Ecto neural progenitor cell (in vitro differentiated cells): ENCODE measurements around the gene SORBS1.

Experiments used
- DNase-seq: peaks from one replicate; pipeline ENCODE4 v3.0.0-alpha.2; 2018; ENCODE audit warnings: low spot score

SORBS1 gene

GRCh38 chr10:95315509-95315908 is 245.7 kb downstream of the SORBS1 start:
- DNase-seq = no peak

- DNase-seq = no peak
Observed at GRCh38 chr10:95314192-95314918, 246.8 kb downstream of the SORBS1 start.

- DNase-seq = no peak
Observed at GRCh38 chr10:95312986-95313495, 248.1 kb downstream of the SORBS1 start.

GRCh38 chr10:95312257-95312656 is 248.9 kb downstream of the SORBS1 start:
- DNase-seq = no peak

- DNase-seq = no peak
Observed at GRCh38 chr10:95309958-95310357, 251.2 kb downstream of the SORBS1 start.

- no peak for DNase-seq
Observed at GRCh38 chr10:95308389-95309302, 252.5 kb downstream of the SORBS1 start.

GRCh38 chr10:95306851-95307250 is 254.3 kb downstream of the SORBS1 start:
- DNase-seq = no peak

GRCh38 chr10:95306318-95306650 is 254.9 kb downstream of the SORBS1 start:
- DNase-seq = no peak

GRCh38 chr10:95305606-95306317 is 255.4 kb downstream of the SORBS1 start:
- DNase-seq = no peak

GRCh38 chr10:95304976-95305375 is 256.2 kb downstream of the SORBS1 start:
- no peak for DNase-seq

- DNase-seq = no peak
Observed at GRCh38 chr10:95304463-95304862, 256.7 kb downstream of the SORBS1 start.

GRCh38 chr10:95303950-95304349 is 257.2 kb downstream of the SORBS1 start:
- no peak for DNase-seq

- no peak for DNase-seq
Observed at GRCh38 chr10:95303535-95303934, 257.6 kb downstream of the SORBS1 start.

GRCh38 chr10:95300022-95300539 is 261.1 kb downstream of the SORBS1 start:
- no peak for DNase-seq

GRCh38 chr10:95297402-95297801 is 263.8 kb downstream of the SORBS1 start:
- DNase-seq = no peak

- no peak for DNase-seq
Observed at GRCh38 chr10:95296764-95297163, 264.4 kb downstream of the SORBS1 start.

- DNase-seq = peak; percentile 73
Observed at GRCh38 chr10:95295031-95295755, 266.0 kb downstream of the SORBS1 start.

GRCh38 chr10:95293631-95294030 is 267.5 kb downstream of the SORBS1 start:
- no peak for DNase-seq

- no peak for DNase-seq
Observed at GRCh38 chr10:95291365-95292039, 269.7 kb downstream of the SORBS1 start.

GRCh38 chr10:95290461-95291364 is 270.5 kb downstream of the SORBS1 start, which contains the start of gene PDLIM1:
PDLIM1 (minus strand) TSS chr10:95291003; CDS start chr10:95290915, 88 bp downstream.
- peak; percentile 83 for DNase-seq
